ENCODE results near the gene PROM1.

PROM1 gene

DNA sequence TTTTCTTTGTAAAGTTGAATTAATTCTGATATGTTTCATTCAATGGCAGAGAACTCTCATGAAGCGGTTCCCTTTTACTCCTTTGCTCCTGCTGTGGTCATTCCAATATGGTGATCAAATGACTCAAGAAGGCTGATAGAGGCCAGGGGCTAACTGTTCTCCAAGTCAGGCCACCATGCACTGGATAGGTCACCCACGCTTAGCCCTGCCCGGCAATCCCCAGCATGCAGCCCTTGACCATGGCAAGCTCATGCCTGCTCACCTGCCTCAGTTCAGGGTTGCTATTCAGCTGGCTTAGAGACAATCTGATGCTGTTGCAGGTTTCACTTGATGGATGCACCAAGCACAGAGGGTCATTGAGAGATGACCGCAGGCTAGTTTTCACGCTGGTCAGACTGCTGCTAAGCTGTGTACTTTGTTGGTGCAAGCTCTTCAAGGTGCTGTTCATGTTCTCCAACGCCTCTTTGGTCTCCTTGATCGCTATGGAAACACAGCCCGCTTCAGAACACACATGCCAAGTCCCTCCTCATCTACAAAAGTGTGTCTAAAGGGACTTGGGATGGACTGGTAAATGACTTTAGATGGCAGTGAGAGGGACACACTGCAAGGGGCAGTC is 65.7 kb downstream of the PROM1 start:
- Histone ChIP-seq H3K79me2 (ENCODE audit: insufficient read depth, low read length) (no peaks in the 10 kb centered on the region), H3K9ac (ENCODE audit: low read length) (no peak overlapping the region), H3K27ac (ENCODE audit: low read depth, low read length, poor library complexity, severe bottlenecking) (no peak overlapping the region), H3K4me3 (ENCODE audit: low read depth, low read length, poor library complexity, severe bottlenecking) (no peak overlapping the region), H3K27me3 (ENCODE audit: insufficient read depth, low read length) (no peaks in the 10 kb centered on the region), H3K9me3 (ENCODE audit: low read length) (no peaks in the 10 kb centered on the region), H2AFZ (ENCODE audit: low read length) (no peak overlapping the region), H3K4me1 (ENCODE audit: insufficient read depth, low read length, severe bottlenecking) (no peaks in the 10 kb centered on the region), H3F3A (ENCODE audit: insufficient read depth, low read length) (no peaks in the 10 kb centered on the region), H3K36me3 (ENCODE audit: insufficient read depth, low read length) (no peaks in the 10 kb centered on the region), H3K9me2 (ENCODE audit: low read depth, low read length) (no peaks in the 10 kb centered on the region), H3K4me2 (ENCODE audit: low read length) (no peak overlapping the region), H4K20me1 (ENCODE audit: insufficient read depth, low read length) (no peaks in the 10 kb centered on the region)
- TF ChIP-seq EZH2 (IDR thresholded peaks at IDR 0.05; ENCODE audit: borderline replicate concordance, low read length) (no peak), CTCF (IDR thresholded peaks at IDR 0.05; ENCODE audit: low read length) (no peak)

DNA sequence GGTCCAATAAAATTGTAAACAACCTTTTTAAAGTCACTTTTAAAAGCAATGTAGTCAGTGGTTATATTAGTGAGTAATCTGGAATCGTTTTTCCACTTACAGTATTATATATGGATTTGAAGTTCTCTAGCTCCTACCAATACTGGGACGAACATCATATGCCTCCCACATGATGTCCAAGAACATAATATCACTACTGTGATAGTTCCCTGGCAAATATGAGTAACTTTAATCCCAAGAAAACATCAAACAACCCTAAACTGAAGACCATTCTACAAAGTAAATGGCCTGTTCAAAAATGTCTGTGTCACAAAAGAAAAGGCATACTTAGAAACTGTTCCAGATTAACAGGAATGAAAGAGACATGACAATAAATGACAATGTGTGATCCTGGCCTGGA is 67.3 kb downstream of the PROM1 start:
- Histone ChIP-seq H3K9me2 (ENCODE audit: low read depth, low read length) (no peaks in the 10 kb centered on the region), H3K27ac (ENCODE audit: low read depth, low read length, poor library complexity, severe bottlenecking) (no peak overlapping the region), H3K4me1 (ENCODE audit: insufficient read depth, low read length, severe bottlenecking) (no peaks in the 10 kb centered on the region), H3K4me2 (ENCODE audit: low read length) (no peak overlapping the region), H3F3A (ENCODE audit: insufficient read depth, low read length) (no peaks in the 10 kb centered on the region), H3K36me3 (ENCODE audit: insufficient read depth, low read length) (no peaks in the 10 kb centered on the region), H3K27me3 (ENCODE audit: insufficient read depth, low read length) (no peaks in the 10 kb centered on the region), H4K20me1 (ENCODE audit: insufficient read depth, low read length) (no peaks in the 10 kb centered on the region), H2AFZ (ENCODE audit: low read length) (no peak overlapping the region), H3K9me3 (ENCODE audit: low read length) (no peaks in the 10 kb centered on the region), H3K4me3 (ENCODE audit: low read depth, low read length, poor library complexity, severe bottlenecking) (no peak overlapping the region), H3K79me2 (ENCODE audit: insufficient read depth, low read length) (no peaks in the 10 kb centered on the region), H3K9ac (ENCODE audit: low read length) (no peak overlapping the region)
- TF ChIP-seq CTCF (IDR thresholded peaks at IDR 0.05; ENCODE audit: low read length) (no peak), EZH2 (IDR thresholded peaks at IDR 0.05; ENCODE audit: borderline replicate concordance, low read length) (no peak)

- Histone ChIP-seq H3F3A (ENCODE audit: insufficient read depth, low read length) (no peaks in the 10 kb centered on the region), H4K20me1 (ENCODE audit: insufficient read depth, low read length) (no peaks in the 10 kb centered on the region), H3K36me3 (ENCODE audit: insufficient read depth, low read length) (no peaks in the 10 kb centered on the region), H3K9me2 (ENCODE audit: low read depth, low read length) (no peaks in the 10 kb centered on the region), H3K4me1 (ENCODE audit: insufficient read depth, low read length, severe bottlenecking) (no peaks in the 10 kb centered on the region), H3K4me2 (ENCODE audit: low read length) (no peak overlapping the region), H3K79me2 (ENCODE audit: insufficient read depth, low read length) (no peaks in the 10 kb centered on the region), H3K27ac (ENCODE audit: low read depth, low read length, poor library complexity, severe bottlenecking) (no peak overlapping the region), H2AFZ (ENCODE audit: low read length) (no peak overlapping the region), H3K27me3 (ENCODE audit: insufficient read depth, low read length) (no peaks in the 10 kb centered on the region), H3K4me3 (ENCODE audit: low read depth, low read length, poor library complexity, severe bottlenecking) (no peak overlapping the region), H3K9ac (ENCODE audit: low read length) (no peak overlapping the region), H3K9me3 (ENCODE audit: low read length) (no peaks in the 10 kb centered on the region)
- TF ChIP-seq CTCF (IDR thresholded peaks at IDR 0.05; ENCODE audit: low read length) (no peak), EZH2 (IDR thresholded peaks at IDR 0.05; ENCODE audit: borderline replicate concordance, low read length) (no peak)
Measured at GRCh38 chr4:16011173-16011572, 72.7 kb downstream of the PROM1 start.

Data from OCI-LY1 (cell line).